GM19438 (cell line): Measurements from ENCODE around the gene MSH2.
"Not testable (repeated sequence)": the region's sequence is repeated elsewhere in the genome, so short reads cannot be mapped to it uniquely, and the experiment has no call there.

Source experiments
- ATAC-seq: cut with Tn5 transposase; IDR thresholded peaks from one replicate; pipeline ENCODE4 v1.9.1; 2021; ENCODE audit warnings: low read depth; ENCODE audit not compliant: unreplicated experiment

The MSH2 gene

DNA sequence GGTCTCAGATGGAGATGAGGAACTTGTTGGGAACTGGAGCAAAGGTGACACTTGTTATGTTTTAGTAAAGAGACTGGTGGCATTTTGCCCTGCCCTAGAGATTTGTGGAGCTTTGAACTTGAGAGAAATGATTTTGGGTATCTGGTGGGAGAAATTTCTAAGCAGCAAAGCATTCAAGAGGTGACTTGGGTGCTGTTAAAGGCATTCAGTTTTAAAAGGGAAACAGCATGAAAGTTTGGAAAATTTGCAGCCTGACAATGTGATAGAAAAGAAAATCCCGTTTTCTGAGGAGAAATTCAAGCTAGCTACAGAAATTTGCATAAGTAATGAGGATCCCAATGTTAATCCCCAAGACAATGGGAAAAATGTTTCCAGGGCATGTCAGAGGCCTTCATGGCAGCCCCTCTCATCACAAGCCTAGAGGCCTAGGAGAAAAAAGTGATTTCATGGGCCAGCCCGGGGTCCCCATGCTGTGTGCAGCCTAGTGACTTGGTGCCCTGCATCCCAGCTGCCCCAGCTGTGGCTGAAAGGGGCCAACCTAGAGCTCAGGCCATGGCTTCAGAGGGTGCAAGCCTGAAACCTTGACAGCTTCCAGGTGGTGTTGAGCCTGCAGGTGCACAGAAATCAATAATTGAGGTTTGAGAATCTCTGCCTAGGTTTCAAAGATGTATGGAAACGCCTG is 3.8 kb downstream of the MSH2 start:
- ATAC-seq, result not testable (repeated sequence)

DNA sequence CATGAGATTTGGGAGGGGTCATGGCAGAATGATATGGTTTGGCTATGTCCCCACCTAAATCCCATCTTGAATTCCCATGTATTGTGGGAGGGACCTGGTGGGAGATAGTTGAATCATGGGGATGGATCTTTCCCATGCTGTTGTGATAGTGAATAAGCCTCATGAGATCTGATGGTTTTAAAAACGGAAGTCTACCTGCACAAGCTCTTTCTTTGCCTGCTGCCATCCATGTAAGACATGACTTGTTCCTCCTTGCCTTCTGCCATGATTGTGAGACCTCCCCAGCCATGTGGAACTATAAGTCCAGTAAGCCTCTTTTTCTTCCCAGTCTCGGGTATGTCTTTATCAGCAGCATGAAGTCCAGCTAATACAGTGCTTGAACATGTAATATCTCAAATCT is 5.0 kb downstream of the MSH2 start:
- not testable (repeated sequence) for ATAC-seq

DNA sequence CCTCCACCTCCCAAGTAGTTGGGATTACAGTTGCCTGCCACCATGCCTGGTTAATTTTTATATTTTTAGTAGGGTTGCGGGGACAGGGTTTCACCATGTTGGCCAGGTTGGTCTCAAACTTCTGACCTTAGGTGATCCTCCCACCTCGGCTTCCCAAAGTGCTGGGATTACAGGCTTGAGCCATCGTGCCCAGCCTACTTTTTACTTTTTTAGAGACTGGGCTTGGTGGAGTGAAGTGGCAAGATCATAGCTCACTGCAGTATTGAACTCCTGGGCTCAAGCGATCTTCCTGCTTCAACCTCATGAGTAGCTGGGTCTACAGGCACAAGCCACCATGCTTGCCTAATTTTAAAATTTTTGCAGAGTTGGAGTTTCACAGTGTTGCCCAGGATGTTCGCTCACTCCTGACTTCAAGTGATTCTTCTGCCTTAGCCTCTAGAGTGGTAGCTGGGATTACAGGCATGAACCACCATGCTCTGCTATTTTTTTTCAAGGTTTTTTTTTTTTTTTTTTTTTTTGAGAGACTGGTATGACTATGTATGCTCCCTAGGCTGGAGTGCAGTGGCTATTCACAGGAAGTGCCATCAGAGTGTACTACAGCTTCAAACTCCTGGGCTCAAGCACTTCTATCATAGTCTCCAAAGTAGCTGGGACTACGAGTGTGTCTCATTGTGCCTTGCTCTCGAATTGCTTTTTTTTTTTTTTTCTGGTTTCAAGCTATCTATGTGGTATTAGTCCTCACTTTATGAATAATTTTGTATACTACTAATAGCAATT is 11.9 kb downstream of the MSH2 start:
- no peak for ATAC-seq

DNA sequence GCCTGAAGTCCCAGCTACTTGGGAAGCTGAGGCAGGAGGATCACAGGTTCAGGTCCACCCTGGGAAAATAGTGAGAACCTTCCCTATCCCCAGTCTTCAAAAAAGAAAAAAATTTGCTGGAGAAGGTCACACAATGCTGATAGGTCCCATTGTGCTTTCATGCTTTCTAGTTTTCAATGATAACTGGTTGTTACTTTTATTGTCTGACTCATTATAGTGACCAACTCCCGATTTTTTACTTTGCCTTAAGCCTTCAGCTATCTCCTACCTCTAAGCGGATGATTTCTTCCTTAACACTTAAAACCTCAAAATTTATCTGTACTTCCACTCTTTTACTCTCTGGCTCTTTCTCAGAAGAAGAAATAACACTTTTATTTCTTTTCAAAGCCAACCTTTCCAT is 17.3 kb downstream of the MSH2 start:
- no peak for ATAC-seq

DNA sequence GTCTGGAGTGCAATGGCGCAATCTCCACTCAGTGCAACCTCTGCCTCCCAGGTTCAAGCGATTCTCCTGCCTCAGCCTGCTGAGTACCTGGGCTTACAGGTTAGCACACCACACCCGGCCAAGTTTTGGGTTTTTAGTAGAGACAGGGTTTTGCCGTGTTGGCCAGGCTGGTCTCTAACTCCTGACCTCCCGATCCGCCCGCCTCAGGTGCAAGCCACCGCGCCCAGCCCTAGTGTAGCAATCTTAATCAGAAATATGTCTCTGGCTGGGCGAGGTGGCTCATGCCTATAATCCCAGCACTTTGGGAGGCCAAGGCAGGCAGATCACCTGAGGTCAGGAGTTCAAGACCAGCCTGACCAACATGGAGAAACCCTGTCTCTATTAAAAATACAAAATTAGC is 17.7 kb downstream of the MSH2 start:
- not testable (repeated sequence) for ATAC-seq

DNA sequence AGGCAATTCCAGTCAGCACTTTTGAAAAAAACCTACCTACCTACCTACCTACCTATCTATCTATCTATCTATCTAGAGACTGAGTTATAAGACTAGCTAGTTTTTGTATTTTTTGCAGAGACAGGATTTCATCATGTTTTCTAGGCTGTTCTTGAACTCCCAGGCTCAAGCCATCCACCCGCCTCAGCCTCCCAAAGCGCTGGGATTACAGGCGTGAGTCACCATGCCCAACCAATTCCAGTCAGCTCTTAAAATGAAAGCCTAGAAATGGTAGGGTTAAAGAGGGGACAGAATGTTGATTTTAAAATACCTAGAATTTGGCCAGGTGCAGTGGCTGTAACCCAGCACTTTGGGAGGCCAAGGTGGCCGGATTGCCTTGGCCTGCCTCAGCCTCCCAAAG is 19.1 kb downstream of the MSH2 start:
- ATAC-seq, result no peak

DNA sequence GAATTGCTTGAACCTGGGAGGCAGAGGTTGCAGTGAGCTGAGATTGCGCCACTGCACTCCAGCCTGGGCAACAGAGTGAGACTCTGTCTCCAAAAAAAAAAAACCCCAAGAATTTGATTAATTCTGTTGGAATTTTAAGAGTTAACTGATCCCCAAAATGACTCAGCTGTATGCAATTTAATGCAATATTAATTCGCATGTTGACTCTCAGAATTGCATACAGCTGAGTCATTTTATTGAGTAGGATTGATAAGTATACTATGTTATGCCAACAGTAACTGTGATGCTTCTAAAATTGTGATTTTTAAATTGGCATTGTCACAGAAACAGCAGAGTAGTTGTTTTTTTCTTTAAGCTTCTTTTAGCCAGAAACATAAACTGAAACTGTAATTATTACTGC is 19.6 kb downstream of the MSH2 start:
- no peak for ATAC-seq

DNA sequence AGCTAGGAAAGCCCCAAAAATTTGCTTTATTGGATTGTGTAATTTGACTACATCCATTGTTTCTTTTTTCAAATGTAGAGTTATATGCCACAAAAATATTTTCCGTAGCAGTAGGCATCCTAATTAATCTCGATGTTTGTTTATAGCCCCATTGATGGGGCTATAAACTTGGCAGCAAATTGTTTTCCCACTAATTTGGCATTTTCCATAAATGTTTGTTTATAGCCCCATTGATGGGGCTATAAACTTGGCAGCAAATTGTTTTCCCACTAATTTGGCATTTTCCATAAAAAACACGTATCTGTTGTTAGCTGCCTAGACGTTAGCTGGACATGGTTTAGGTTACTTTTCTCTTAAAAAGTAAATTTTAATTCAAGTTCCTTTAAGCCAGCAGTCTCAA is 23.8 kb downstream of the MSH2 start:
- no peak for ATAC-seq

DNA sequence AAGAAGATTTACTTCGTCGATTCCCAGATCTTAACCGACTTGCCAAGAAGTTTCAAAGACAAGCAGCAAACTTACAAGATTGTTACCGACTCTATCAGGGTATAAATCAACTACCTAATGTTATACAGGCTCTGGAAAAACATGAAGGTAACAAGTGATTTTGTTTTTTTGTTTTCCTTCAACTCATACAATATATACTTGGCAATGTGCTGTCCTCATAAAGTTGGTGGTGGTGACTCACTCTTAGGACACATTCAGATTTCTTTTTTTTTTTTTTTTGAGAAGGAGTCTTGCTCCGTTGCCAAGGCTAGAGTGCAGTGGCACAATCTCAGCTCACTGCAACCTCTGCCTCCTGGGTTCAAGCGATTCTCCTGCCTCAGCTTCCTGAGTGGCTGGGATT is 26.8 kb downstream of the MSH2 start:
- no peak for ATAC-seq

DNA sequence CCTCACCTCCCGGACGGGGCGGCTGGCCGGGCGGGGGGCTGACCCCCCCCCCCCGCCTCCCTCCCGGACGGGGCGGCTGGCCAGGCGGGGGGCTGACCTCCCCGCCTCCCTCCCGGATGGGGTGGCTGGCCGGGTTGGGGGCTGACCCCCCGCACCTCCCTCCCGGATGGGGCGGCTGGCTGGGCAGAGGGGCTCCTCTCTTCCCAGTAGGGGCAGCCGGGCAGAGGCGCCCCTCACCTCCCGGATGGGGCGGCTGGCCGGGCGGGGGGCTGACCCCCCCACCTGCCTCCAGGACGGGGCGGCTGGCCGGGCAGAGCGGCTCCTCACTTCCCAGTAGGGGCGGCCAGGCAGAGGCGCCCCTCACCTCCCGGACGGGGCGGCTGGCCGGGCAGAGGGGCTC is 30.1 kb downstream of the MSH2 start:
- not testable (repeated sequence) for ATAC-seq

DNA sequence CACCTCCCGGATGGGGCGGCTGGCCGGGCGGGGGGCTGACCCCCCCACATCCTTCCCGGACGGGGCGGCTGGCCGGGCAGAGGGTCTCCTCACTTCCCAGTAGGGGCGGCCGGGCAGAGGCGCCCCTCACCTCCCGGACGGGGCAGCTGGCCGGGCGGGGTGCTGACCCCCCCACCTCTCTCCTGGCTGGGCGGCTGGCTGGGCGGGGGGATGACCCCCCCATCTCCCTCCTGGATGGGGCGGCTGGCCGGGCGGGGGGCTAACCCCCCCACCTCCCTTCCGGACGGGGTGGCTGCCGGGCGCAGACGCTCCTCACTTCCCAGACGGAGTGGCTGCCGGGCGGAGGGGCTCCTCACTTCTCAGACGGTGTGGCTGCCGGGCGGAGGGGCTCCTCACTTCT is 30.5 kb downstream of the MSH2 start:
- not testable (repeated sequence) for ATAC-seq

DNA sequence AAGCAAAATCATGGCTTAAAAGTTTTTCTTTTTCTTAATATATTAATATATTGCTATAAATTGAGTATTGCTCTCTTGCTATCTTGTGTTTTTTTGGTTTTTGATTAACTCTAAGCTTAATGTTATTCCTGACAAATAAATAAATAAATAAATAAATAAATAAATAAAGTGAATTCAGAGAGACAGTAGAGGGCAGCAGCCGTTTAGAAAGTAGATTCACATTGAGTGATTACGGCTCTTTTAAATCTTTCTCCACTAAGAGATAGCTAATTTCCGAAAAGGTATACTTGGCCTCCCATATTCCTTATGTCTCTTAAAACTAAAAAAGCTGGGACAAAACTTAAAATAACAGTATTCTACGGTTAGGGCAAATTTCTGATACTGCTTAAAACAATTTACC is 34.3 kb downstream of the MSH2 start:
- ATAC-seq, result no peak

DNA sequence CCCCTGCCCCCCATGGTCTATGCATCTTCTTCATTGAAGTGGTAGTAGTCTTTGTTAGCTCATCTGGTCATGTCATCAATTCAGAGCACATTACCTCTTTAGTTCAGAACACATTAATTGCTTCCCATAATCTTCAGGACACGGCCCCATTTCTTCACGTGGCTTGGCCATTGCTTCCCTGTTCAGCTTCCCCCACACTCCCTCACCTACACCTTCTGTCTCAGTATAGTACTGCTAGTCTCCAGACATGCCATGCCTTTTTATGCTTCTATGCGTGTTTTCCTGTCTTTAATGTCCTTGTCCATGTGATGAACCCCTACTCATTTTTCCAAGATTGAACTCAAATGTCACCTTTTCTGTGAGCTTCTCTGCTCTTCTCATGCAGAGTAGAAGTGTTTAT is 35.1 kb downstream of the MSH2 start:
- no peak for ATAC-seq

DNA sequence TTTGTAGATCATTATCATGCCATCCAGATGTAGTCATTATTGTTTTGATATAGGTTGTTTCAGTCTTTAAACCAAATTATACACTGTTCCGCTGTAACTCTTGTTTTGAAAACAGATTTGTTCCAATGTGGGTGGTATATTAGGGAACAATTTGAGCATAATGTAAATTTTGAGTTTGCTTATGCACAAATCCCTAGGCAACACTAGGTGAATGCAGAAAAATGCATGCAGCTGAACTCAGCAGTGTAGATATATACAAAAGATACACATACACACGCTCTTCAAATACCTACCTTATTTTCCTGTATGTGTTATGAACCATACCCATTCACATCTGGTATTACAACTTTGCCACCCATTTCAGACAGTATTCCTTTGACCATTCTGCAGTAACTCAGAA is 35.8 kb downstream of the MSH2 start:
- ATAC-seq, result no peak

DNA sequence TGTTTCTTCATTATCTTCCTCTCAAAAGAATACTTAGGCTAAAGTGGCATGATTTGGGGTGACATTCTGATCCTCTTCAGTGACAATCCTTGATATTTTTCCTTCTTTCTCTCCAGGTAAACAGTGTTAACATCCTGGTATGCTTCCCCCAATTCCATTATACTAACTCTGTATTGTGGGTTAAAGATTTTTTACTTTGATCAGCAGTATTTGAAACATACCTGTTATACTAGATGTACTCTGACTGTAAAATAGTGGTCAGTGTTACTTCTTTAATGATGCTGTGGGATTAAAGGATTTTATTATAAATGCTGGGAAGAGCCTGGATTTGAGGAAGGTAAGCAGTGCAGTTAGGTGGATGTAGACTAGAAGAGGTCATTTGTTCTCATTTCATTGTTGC is 48.8 kb downstream of the MSH2 start:
- no peak for ATAC-seq

DNA sequence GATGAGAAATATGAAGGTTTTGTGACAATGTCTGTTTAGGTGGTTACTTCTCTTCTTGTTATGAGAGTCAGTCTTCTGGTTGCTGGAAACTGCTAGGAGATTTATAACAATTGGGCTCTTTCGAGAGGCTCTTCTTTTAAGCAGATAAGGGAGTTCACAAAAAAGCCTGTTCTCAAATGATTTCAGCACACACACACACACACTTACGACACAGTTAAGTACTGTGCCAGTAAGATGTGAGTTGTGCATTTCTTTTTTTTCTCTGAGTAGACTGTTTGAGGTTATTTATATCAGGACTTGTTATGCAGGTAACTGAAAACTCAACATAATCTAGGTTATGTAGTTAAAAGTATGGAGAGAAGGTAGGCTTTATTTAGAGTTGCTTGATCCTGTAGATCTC is 49.8 kb downstream of the MSH2 start:
- no peak for ATAC-seq

DNA sequence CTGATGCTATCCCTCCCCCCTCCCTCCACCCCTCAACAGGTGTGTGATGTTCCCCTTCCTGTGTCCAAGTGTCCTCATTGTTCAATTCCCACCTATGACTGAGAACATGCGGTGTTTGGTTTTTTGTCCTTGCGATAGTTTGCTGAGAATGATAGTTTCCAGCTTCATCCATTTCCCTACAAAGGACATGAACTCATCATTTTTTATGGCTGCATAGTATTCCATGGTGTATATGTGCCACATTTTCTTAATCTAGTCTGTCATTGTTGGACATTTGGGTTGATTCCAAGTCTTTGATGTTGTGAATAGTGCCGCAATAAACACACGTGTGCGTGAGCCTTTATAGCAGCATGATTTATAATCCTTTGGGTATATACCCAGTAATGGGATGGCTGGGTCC is 51.9 kb downstream of the MSH2 start:
- ATAC-seq, result not testable (repeated sequence)

DNA sequence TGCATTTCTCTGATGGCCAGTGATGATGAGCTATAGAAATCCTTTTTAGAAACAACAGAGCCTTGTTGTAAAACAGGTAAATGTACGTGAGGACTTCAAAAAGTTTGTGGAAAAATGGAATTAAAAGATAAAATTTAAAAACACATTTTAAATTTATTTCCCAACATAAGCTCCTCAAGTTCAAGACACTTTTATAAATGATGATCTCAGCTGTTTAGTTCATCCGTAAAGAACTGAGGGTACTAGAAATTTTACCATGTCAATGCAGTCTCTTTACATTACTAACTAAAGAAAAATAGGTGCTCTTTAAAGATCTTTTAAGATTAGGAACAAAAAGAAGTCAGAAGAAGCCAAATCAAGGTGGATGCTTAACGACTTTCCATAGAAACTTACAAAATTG is 52.5 kb downstream of the MSH2 start:
- ATAC-seq, result no peak

DNA sequence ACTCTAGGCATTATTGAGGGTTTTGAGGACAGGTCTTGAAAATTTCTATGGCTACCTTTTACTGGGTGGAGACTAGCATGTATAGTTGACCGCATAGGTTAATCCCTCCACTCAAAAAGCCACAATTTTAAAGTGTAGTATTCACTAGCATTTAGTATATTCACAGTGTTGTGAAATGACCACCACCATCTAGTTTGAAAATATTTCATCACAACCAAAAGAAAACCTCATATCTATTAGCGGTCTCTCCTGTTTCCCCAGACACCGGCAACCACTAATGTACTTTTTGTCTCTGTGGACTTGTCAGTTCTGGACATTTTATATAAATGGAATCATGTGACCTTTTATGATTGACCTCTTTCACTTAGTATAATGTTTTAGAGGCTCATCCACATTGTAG is 53.9 kb downstream of the MSH2 start:
- no peak for ATAC-seq

DNA sequence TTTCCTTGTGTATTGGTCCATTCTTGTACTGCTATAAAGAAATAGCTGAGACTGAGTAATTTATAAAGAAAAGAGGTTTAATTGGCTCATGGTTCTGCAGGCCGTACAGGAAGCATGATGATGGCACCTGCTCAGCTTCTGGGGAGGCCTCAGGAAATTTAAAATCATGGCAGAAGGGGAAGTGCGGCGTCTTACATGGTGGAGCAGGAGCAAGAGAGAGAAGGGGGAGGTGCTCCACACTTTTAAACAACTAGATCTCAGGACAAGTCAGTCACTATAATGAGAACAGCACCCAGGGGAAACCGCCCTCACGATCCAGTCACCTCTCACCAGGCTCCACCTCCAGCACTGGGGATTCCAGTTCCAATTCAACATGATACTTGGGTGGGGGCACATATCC is 54.3 kb downstream of the MSH2 start:
- ATAC-seq, result no peak

DNA sequence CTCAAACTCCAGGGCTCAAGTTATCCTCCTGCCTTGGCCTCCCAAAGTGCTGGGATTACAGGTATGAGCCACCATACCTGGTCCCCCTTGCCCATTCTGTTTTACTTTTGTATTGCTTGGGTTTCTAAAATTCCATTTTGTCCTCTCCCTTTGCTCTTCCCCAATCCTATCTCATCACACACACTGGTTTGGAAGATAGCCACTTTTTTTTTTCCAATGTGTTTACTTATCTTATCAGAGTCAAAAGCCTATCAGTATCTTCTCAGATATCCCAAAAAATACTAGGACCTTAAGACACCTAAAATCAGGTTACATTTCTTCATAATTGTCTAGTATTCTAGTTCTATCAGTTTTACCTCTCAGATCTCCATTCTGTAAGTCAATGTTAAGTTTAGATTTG is 56.1 kb downstream of the MSH2 start:
- ATAC-seq, result no peak

DNA sequence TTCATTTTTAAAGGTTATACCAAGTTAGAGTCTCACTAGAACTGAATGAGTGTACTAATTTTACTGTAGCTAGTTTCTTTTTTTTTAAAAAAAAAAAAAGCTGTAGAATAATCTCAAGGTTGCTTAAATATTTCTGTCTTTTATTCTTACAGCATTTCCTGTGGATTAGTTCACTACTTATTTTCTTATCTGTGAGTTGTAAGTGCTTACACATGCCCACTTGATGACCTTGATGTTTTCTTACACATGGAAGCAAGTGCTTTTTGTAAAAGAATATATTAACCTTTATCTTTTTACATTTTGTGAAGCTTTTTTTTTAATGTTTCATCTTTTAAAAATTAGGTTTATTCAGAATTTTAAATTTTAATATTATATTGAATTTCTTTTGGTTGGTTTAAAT is 57.8 kb downstream of the MSH2 start:
- no peak for ATAC-seq
